ENCODE measurements around the gene STK38.

Gene STK38

GRCh38 chr6:36570264-36570663, 23.0 kb upstream of the STK38 start:
- H3K4me3 ChIP-seq (ENCODE audit: low read depth, low read length), result no peak overlapping the region
- no peaks in the 10 kb centered on the region for H3K4me1 ChIP-seq
- H3K36me3 ChIP-seq, result no peaks in the 10 kb centered on the region
- no peak for DNase-seq
- TF ChIP-seq, protein P1, sequence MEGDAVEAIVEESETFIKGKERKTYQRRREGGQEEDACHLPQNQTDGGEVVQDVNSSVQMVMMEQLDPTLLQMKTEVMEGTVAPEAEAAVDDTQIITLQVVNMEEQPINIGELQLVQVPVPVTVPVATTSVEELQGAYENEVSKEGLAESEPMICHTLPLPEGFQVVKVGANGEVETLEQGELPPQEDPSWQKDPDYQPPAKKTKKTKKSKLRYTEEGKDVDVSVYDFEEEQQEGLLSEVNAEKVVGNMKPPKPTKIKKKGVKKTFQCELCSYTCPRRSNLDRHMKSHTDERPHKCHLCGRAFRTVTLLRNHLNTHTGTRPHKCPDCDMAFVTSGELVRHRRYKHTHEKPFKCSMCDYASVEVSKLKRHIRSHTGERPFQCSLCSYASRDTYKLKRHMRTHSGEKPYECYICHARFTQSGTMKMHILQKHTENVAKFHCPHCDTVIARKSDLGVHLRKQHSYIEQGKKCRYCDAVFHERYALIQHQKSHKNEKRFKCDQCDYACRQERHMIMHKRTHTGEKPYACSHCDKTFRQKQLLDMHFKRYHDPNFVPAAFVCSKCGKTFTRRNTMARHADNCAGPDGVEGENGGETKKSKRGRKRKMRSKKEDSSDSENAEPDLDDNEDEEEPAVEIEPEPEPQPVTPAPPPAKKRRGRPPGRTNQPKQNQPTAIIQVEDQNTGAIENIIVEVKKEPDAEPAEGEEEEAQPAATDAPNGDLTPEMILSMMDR (IDR thresholded peaks at IDR 0.05; ENCODE audit: low read depth, low read length), result no peak
- no peaks in the 10 kb centered on the region for H3K9me3 ChIP-seq
- H3K27me3 ChIP-seq, result no peaks in the 10 kb centered on the region

GRCh38 chr6:36566418-36566905, 19.2 kb upstream of the STK38 start:
- no peak for DNase-seq
- no peaks in the 10 kb centered on the region for H3K27me3 ChIP-seq
- TF ChIP-seq, protein P1 (IDR thresholded peaks at IDR 0.05; ENCODE audit: low read depth, low read length), result no peak
- no peaks in the 10 kb centered on the region for H3K4me1 ChIP-seq
- H3K4me3 ChIP-seq (ENCODE audit: low read depth, low read length), result no peak overlapping the region
- H3K9me3 ChIP-seq, result no peaks in the 10 kb centered on the region
- no peaks in the 10 kb centered on the region for H3K36me3 ChIP-seq

- H3K27me3 ChIP-seq, result no peaks in the 10 kb centered on the region
- no peaks in the 10 kb centered on the region for H3K9me3 ChIP-seq
- no peak overlapping the region for H3K4me3 ChIP-seq (ENCODE audit: low read depth, low read length)
- DNase-seq, result no peak
- no peaks in the 10 kb centered on the region for H3K4me1 ChIP-seq
- H3K36me3 ChIP-seq, result no peaks in the 10 kb centered on the region
- TF ChIP-seq, protein P1 (IDR thresholded peaks at IDR 0.05; ENCODE audit: low read depth, low read length), result no peak
Measured at GRCh38 chr6:36563928-36564284, 16.6 kb upstream of the STK38 start.

- Histone ChIP-seq H3K4me1 (no peaks in the 10 kb centered on the region), H3K27me3 (no peaks in the 10 kb centered on the region), H3K36me3 (no peaks in the 10 kb centered on the region), H3K4me3 (ENCODE audit: low read depth, low read length) (no peak overlapping the region), H3K9me3 (no peaks in the 10 kb centered on the region)
- DNase-seq, result no peak
- TF ChIP-seq, protein P1 (IDR thresholded peaks at IDR 0.05; ENCODE audit: low read depth, low read length), result no peak
Measured at GRCh38 chr6:36563237-36563927, 16.1 kb upstream of the STK38 start.

- Histone ChIP-seq H3K36me3 (no peaks in the 10 kb centered on the region), H3K4me1 (no peaks in the 10 kb centered on the region), H3K4me3 (ENCODE audit: low read depth, low read length) (no peak overlapping the region), H3K9me3 (no peaks in the 10 kb centered on the region), H3K27me3 (no peaks in the 10 kb centered on the region)
- TF ChIP-seq, protein P1 (IDR thresholded peaks at IDR 0.05; ENCODE audit: low read depth, low read length), result no peak
- no peak for DNase-seq
Measured at GRCh38 chr6:36560822-36561221, 13.5 kb upstream of the STK38 start.

DNA sequence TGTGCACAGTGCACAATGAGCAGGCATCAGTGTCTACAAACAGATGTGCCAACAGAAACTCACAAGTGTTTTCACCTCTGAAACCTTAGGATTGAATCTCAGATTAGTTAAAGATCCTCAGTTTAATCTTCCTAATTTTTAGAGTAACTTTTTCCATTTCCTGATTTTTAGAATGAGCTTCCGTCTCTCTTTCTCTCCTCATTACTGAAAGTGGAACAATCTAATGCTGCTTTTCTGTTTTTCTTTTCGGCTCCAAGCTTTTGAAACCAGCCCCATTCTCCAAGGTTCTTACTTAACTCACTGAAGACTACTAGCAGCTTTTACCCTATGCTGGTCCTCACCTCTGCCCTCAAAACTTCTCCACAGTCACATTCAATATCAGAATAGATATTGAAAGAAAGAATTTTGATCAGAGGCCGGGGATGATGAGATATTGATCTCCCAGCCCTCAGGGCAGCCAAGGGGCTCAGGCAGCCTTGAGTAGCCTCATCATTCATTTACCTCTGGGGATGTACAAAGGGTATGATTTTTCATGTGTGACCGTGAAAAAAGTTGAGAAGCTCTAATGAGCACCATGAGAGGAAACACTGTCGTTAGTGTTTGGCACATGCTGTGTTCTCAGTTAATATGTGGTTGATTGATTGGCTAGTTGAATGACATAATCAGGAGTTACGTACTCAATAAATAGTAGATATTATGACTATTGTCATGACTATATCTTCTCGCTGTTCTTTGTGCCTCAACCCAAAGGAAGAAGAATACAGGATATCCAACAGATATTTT, 11.9 kb upstream of the STK38 start:
- no peaks in the 10 kb centered on the region for H3K4me1 ChIP-seq
- DNase-seq, result no peak

More for the DNA sequence above, 11.9 kb upstream of the STK38 start:
- Histone ChIP-seq H3K9me3 (no peaks in the 10 kb centered on the region), H3K36me3 (no peaks in the 10 kb centered on the region), H3K4me3 (ENCODE audit: low read depth, low read length) (no peak overlapping the region), H3K27me3 (no peaks in the 10 kb centered on the region)
- TF ChIP-seq, protein P1 (IDR thresholded peaks at IDR 0.05; ENCODE audit: low read depth, low read length), result no peak

All from BE2C (cell line).